DND-41 (cell line): ENCODE measurements around the gene SERBP1.

Experiments used
- CTCF ChIP-seq: IDR thresholded peaks from 2 replicates; pipeline ENCODE4 v1.5.1; 2012; ENCODE audit warnings: borderline replicate concordance, low read length, moderate library complexity, mild to moderate bottlenecking; ENCODE audit not compliant: poor library complexity, severe bottlenecking; ENCODE audit errors: extremely low read depth
- EZH2 ChIP-seq: IDR thresholded peaks from 3 replicates; pipeline ENCODE4 v1.6.1; 2012; ENCODE audit warnings: borderline replicate concordance, low read depth, mild to moderate bottlenecking, moderate library complexity, low read length, inconsistent platforms; ENCODE audit not compliant: severe bottlenecking

- TF ChIP-seq CTCF (no peak), EZH2 (no peak)
Measured at GRCh38 chr1:67436511-67437055, 6.4 kb upstream of the SERBP1 start.
